ENCODE results near the gene TTLL5.

The TTLL5 gene

GRCh38 chr14:75926431-75927115, 265.5 kb downstream of the TTLL5 start:
- DNase-seq (ENCODE audit: low read depth, low spot score), result peak; percentile 33
- H3K27ac ChIP-seq, result no peak overlapping the region

- no peak overlapping the region for H3K27ac ChIP-seq
- DNase-seq (ENCODE audit: low read depth, low spot score), result no peak
Measured at GRCh38 chr14:75927564-75928087, 266.6 kb downstream of the TTLL5 start.

GRCh38 chr14:75928690-75929181, 267.7 kb downstream of the TTLL5 start:
- DNase-seq (ENCODE audit: low read depth, low spot score), result no peak
- no peak overlapping the region for H3K27ac ChIP-seq

- no peak overlapping the region for H3K27ac ChIP-seq
- DNase-seq (ENCODE audit: low read depth, low spot score), result no peak
Measured at GRCh38 chr14:75933712-75934296, 272.8 kb downstream of the TTLL5 start.

GRCh38 chr14:75934998-75935628, 274.1 kb downstream of the TTLL5 start:
- no peak overlapping the region for H3K27ac ChIP-seq
- DNase-seq (ENCODE audit: low read depth, low spot score), result no peak

GRCh38 chr14:75939200-75939599, 278.2 kb downstream of the TTLL5 start:
- H3K27ac ChIP-seq, result no peak overlapping the region
- DNase-seq (ENCODE audit: low read depth, low spot score), result no peak

GRCh38 chr14:75941030-75941429, 280.0 kb downstream of the TTLL5 start:
- no peak overlapping the region for H3K27ac ChIP-seq
- DNase-seq (ENCODE audit: low read depth, low spot score), result no peak

GRCh38 chr14:75944607-75945241, 283.7 kb downstream of the TTLL5 start:
- no peak for DNase-seq (ENCODE audit: low read depth, low spot score)
- no peak overlapping the region for H3K27ac ChIP-seq

GRCh38 chr14:75946785-75947184, 285.7 kb downstream of the TTLL5 start:
- no peak overlapping the region for H3K27ac ChIP-seq
- DNase-seq (ENCODE audit: low read depth, low spot score), result no peak

- H3K27ac ChIP-seq, result no peak overlapping the region
- DNase-seq (ENCODE audit: low read depth, low spot score), result no peak
Measured at GRCh38 chr14:75952489-75952888, 291.4 kb downstream of the TTLL5 start.

- no peak for DNase-seq (ENCODE audit: low read depth, low spot score)
- H3K27ac ChIP-seq, result no peak overlapping the region
Measured at GRCh38 chr14:75959031-75959430, 298.0 kb downstream of the TTLL5 start.

- H3K27ac ChIP-seq, result no peak overlapping the region
- DNase-seq (ENCODE audit: low read depth, low spot score), result no peak
Measured at GRCh38 chr14:75960231-75960630, 299.2 kb downstream of the TTLL5 start.

- DNase-seq (ENCODE audit: low read depth, low spot score), result no peak
- no peak overlapping the region for H3K27ac ChIP-seq
Measured at GRCh38 chr14:75961662-75962061, 300.6 kb downstream of the TTLL5 start.

- DNase-seq (ENCODE audit: low read depth, low spot score), result no peak
- no peak overlapping the region for H3K27ac ChIP-seq
Measured at GRCh38 chr14:75967866-75968265, 306.8 kb downstream of the TTLL5 start.

- DNase-seq (ENCODE audit: low read depth, low spot score), result no peak
- no peak overlapping the region for H3K27ac ChIP-seq
Measured at GRCh38 chr14:75968456-75968855, 307.4 kb downstream of the TTLL5 start.

GRCh38 chr14:75969126-75969525, 308.1 kb downstream of the TTLL5 start:
- no peak for DNase-seq (ENCODE audit: low read depth, low spot score)
- no peak overlapping the region for H3K27ac ChIP-seq

- DNase-seq (ENCODE audit: low read depth, low spot score), result no peak
Measured at GRCh38 chr14:75969891-75970290, 308.8 kb downstream of the TTLL5 start.

GRCh38 chr14:75970989-75971388, 309.9 kb downstream of the TTLL5 start:
- H3K27ac ChIP-seq, result no peak overlapping the region
- no peak for DNase-seq (ENCODE audit: low read depth, low spot score)

More at GRCh38 chr14:75969891-75970290, 308.8 kb downstream of the TTLL5 start:
- H3K27ac ChIP-seq, result no peak overlapping the region

GRCh38 chr14:75971509-75971908, 310.5 kb downstream of the TTLL5 start:
- no peak for DNase-seq (ENCODE audit: low read depth, low spot score)
- H3K27ac ChIP-seq, result no peak overlapping the region

- H3K27ac ChIP-seq, result no peak overlapping the region
- no peak for DNase-seq (ENCODE audit: low read depth, low spot score)
Measured at GRCh38 chr14:75972801-75973421, 311.9 kb downstream of the TTLL5 start.
